KMS-11 (cell line): ENCODE results near the gene GPR176.

ENCODE experiments used
- H2AFZ ChIP-seq: fragments of 200-600 bp; sonication (generic); 2 replicates; pipeline ENCODE4 v1.6.1; 2016; ENCODE audit warnings: antibody characterized with exemption, mixed run types, low read depth
- H3K27ac ChIP-seq: fragments of 200-600 bp; sonication (generic); 2 replicates; pipeline ENCODE4 v1.6.1; 2016; ENCODE audit warnings: mild to moderate bottlenecking, mixed run types
- H3K27me3 ChIP-seq: fragments of 200-600 bp; sonication (generic); 2 replicates; pipeline ENCODE4 v1.6.1; 2017; ENCODE audit warnings: mild to moderate bottlenecking, low read depth, mixed run types, moderate library complexity; ENCODE audit not compliant: insufficient read depth
- H3K36me3 ChIP-seq: fragments of 200-600 bp; sonication (generic); 2 replicates; pipeline ENCODE4 v1.6.1; 2017; ENCODE audit warnings: mild to moderate bottlenecking, mixed run types; ENCODE audit not compliant: insufficient read depth
- H3K4me1 ChIP-seq: fragments of 200-600 bp; sonication (generic); 2 replicates; pipeline ENCODE4 v1.6.1; 2016; ENCODE audit warnings: mild to moderate bottlenecking, low read depth, mixed run types; ENCODE audit not compliant: poor library complexity, severe bottlenecking
- H3K4me2 ChIP-seq: fragments of 200-600 bp; sonication (generic); 2 replicates; pipeline ENCODE4 v1.7.0; 2016; ENCODE audit warnings: mild to moderate bottlenecking, mixed run types
- H3K4me3 ChIP-seq: fragments of 200-600 bp; sonication (generic); IDR thresholded peaks from 2 replicates; pipeline ENCODE4 v1.6.1; 2017; ENCODE audit warnings: low read depth, low read length, mixed read lengths; ENCODE audit not compliant: insufficient read depth
- H3K79me2 ChIP-seq: fragments of 200-600 bp; sonication (generic); 2 replicates; pipeline ENCODE4 v1.6.1; 2016; ENCODE audit warnings: low read depth, mixed run types; ENCODE audit not compliant: insufficient read depth
- H3K9ac ChIP-seq: fragments of 200-600 bp; sonication (generic); 2 replicates; pipeline ENCODE4 v1.6.1; 2016; ENCODE audit warnings: mild to moderate bottlenecking, mixed run types
- H4K20me1 ChIP-seq: fragments of 200-600 bp; sonication (generic); 2 replicates; pipeline ENCODE4 v1.6.1; 2016; ENCODE audit warnings: mild to moderate bottlenecking, mixed run types; ENCODE audit not compliant: insufficient read depth
- CTCF ChIP-seq: fragments of 200-600 bp; sonication (generic); conservative IDR thresholded peaks from 2 replicates; pipeline ENCODE4 v1.6.1; 2017; ENCODE audit warnings: low read depth, mild to moderate bottlenecking, antibody characterized with exemption, low read length, moderate library complexity, mixed read lengths

The GPR176 gene

GRCh38 chr15:39957481-39957880, 37.4 kb upstream of the GPR176 start:
- Histone ChIP-seq H2AFZ (no peak overlapping the region), H3K4me1 (no peaks in the 10 kb centered on the region), H3K36me3 (peaks cover 6% of the 10 kb centered on the region; the same call in 1 of the 2 replicates), H4K20me1 (no peaks in the 10 kb centered on the region), H3K79me2 (no peaks in the 10 kb centered on the region), H3K9ac (no peak overlapping the region), H3K27me3 (no peaks in the 10 kb centered on the region), H3K4me2 (no peak overlapping the region), H3K27ac (no peak overlapping the region), H3K4me3 (no peak overlapping the region)
- TF ChIP-seq CTCF, result no peak

- Histone ChIP-seq H4K20me1 (no peaks in the 10 kb centered on the region), H3K36me3 (peaks cover 6% of the 10 kb centered on the region; the same call in 1 of the 2 replicates), H3K4me2 (no peak overlapping the region), H3K27me3 (no peaks in the 10 kb centered on the region), H3K27ac (no peak overlapping the region), H3K4me1 (no peaks in the 10 kb centered on the region), H3K79me2 (no peaks in the 10 kb centered on the region), H2AFZ (no peak overlapping the region), H3K9ac (no peak overlapping the region), H3K4me3 (no peak overlapping the region)
- no peak for TF ChIP-seq CTCF
Measured at GRCh38 chr15:39953521-39953920, 33.5 kb upstream of the GPR176 start.

DNA sequence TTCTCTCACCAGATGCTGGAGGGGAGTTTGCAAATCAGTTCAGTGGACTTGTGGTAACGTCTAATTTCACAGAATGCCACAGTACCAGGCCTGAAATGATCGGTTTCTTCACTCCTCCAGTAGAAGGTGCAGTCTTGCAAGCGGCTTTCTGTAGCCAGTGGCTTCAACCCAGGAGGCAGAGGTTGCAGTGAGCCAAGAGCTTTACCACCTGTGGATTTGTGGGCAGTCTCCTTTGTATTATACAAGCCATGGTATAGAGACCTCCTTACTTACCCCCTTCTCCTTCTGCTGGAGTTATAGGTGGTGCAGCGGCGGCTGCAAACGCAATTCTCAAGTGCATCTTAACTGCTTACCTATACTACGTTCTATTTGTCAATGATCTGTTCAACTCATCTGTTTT, 31.5 kb upstream of the GPR176 start:
- Histone ChIP-seq H3K4me2 (no peak overlapping the region), H3K4me1 (no peaks in the 10 kb centered on the region), H2AFZ (no peak overlapping the region), H3K9ac (no peak overlapping the region), H3K27me3 (no peaks in the 10 kb centered on the region), H3K4me3 (no peak overlapping the region), H3K79me2 (no peaks in the 10 kb centered on the region), H4K20me1 (no peaks in the 10 kb centered on the region), H3K36me3 (0 out of 2 replicates have a peak, but pooled peaks cover 2% of the 10 kb centered on the region), H3K27ac (no peak overlapping the region)
- TF ChIP-seq CTCF, result no peak

- H2AFZ ChIP-seq, result no peak overlapping the region
- H4K20me1 ChIP-seq, result no peaks in the 10 kb centered on the region
- no peaks in the 10 kb centered on the region for H3K79me2 ChIP-seq
- H3K27ac ChIP-seq, result no peak overlapping the region
- H3K27me3 ChIP-seq, result no peaks in the 10 kb centered on the region
- no peaks in the 10 kb centered on the region for H3K4me1 ChIP-seq
- H3K36me3 ChIP-seq, result no peaks in the 10 kb centered on the region; the same call in 1 of the 2 replicates
- H3K4me3 ChIP-seq, result no peak overlapping the region
- no peak overlapping the region for H3K9ac ChIP-seq
- H3K4me2 ChIP-seq, result no peak overlapping the region
- no peak for TF ChIP-seq CTCF
Measured at GRCh38 chr15:39948817-39949216, 28.8 kb upstream of the GPR176 start.
